ENCODE data around the gene SNX21.
A peak's percentile ranks its signal among the peaks of the same experiment; 100 is the strongest.
"Not testable (repeated sequence)": the region's sequence is repeated elsewhere in the genome, so short reads cannot be mapped to it uniquely, and the experiment has no call there.

The SNX21 gene, protein sequence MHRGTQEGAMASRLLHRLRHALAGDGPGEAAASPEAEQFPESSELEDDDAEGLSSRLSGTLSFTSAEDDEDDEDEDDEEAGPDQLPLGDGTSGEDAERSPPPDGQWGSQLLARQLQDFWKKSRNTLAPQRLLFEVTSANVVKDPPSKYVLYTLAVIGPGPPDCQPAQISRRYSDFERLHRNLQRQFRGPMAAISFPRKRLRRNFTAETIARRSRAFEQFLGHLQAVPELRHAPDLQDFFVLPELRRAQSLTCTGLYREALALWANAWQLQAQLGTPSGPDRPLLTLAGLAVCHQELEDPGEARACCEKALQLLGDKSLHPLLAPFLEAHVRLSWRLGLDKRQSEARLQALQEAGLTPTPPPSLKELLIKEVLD

DNA sequence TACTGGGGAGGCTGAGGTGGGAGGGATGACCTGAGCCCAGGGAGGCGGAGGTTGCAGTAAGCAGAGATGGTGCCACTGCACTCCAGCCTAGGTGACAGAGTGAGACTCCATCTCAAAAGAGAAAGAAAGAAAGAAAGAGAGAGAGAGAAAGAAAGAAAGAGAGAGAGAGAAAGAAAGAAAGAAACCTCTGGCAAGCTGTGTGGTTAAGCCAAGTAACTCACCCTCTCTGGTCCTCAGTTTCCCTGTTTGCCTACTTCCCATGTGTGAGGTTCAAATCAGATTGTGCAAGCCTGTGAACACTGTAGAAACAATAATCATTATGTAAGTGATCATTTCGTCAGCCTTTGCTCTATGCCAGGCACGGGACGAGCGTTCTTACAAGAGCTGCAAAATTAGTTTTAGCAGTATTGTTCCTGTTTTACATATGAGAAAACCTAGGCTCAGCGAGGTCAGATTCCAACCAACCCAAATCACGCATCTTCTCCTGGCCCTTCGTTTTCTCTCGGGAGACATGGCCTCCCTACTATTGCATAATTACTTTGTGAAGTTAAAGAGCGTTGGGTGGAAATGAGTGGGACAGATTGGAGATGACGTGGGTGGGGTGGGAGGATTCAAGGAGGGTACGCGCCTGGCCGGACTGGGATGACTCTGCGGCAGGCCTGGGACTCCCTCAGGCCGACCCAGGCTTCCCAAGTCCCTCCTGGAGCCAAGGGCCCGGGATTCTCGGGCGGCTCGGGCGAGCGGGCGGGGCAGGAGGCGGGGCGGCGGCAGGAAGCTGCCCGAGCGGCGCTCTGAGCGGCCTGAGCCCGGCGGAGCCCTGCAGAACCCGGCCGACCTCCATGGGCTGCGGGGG lies at the start of gene SNX21:
TSS of gene SNX21 (plus strand) at position 770 of the 853 bp plus-strand sequence. CDS start 121 bp downstream, outside the sequence.
- H3K27ac ChIP-seq = peak within 1 kb of the TSS; percentile 67

DNA sequence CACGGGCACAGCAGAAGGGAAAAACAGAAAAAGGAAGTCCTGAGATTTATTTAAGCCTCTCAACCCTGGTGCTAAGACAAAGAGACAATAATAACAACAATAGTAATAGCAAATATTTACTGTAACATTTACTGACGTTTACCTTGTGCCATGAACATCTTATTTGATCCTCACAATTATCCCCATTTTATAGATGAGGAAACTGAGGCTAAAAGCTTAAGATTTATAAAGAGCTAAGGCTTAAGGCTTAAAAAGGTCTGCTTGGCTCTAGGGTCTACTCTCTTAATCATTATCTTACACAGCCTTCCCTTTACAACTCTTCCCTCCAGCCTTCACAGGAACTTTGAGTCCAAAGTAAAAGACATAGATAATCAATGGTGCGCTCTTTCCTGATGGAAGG lies 45.2 kb upstream of the SNX21 start:
- DNase-seq (ENCODE audit: low read depth, low spot score) = no peak
- no peak overlapping the region for H3K27ac ChIP-seq

More for the DNA sequence above, at the start of gene SNX21:
- no peak for DNase-seq (ENCODE audit: low read depth, low spot score)

DNA sequence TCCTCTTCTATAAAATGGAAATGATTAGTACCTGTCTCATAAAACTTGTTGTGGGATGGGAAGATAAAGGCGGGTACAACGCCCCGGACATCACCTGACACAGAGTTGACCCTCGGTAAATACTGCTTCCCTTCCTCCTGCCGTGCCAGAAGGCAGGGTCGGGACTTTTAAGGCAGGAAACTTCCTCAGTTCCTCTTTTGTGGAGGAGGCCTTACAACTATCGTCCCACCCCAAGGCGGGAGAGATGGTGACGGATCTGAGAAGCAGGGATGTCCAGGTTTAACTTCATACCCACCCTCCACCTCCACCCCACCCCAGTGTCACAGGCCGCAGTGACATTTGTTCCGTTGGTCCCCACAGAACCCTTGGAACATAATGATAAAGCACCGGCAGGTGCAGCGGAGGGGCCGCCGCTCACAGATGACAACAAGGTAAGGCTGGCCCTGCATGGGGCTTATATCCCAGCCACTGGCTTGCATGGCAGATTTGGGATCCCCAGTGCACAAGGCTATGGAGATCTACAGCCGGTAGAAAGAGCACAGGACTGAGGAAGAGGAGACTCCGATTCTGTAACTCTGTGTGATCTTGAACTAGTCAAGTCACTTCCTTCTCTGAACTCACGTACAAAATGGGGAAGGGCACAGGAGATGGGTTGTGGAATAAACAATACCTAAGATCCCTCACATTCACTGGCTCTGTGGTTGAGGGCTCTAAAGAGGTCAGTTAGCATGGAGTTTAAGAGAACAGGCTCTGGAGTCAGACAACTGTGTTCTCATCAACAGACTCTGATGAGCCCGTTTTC lies 41.1 kb upstream of the SNX21 start:
- no peak for DNase-seq (ENCODE audit: low read depth, low spot score)
- H3K27ac ChIP-seq = peak overlapping the region; percentile 49

DNA sequence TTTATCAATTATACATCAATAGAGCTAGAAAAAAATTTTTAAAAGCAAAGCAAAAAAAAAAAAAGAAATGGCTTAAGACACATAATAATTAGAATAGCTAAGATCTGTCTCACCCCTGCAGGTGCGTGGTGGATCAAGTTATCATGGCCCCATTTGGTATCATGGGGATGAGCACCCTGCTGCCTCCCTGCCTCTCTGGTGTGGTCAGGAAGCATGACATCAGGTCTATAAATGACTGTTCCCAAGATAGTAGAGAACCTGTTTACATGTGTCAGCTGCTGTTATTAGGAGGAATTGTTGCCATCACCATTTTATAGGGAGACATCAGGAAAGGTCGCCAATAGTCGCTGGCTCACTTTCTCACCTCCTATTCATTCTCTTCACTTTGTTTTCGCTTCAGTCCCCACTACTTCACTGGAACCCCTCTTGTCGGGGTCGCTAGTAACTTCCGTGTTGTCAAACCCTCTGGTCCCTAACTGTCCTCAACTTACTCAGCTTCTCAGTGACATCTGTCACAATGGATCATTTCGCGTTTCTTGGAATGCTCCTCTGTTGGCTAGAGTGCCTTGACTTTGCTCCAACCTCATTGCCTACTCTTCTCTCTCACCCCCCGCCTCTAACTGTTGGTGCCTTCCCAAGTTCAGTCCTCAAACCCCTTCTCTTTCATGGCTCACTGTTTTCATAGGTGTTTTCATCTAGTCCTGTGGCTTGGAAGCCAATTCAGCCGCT lies 37.1 kb upstream of the SNX21 start:
- no peak for DNase-seq (ENCODE audit: low read depth, low spot score)
- no peak overlapping the region for H3K27ac ChIP-seq

DNA sequence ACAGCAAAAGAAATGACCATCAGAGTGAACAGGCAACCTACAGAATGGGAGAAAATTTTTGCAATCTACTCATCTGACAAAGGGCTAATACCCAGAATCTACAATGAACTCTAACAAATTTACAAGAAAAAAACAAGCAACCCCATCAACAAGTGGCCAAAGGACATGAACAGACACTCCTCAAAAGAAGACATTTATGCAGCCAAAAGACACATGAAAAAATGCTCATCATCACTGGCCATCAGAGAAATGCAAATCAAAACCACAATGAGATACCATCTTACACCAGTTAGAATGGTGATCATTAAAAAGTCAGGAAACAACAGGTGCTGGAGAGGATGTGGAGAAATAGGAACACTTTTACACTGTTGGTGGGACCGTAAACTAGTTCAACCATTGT lies 36.1 kb upstream of the SNX21 start:
- H3K27ac ChIP-seq; DNase-seq (ENCODE audit: low read depth, low spot score): not testable (repeated sequence)

DNA sequence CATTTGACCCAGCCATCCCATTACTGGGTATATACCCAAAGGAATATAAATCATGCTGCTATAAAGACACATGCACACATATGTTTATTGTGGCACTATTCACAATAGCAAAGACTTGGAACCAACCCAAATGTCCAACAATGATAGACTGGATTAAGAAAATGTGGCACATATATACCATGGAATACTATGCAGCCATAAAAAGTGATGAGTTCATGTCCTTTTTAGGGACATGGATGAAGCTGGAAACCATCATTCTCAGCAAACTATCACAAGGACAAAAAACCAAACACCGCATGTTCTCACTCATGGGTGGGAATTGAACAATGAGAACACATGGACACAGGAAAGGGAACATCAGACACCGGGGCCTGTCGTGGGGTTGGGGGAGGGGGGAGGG lies 35.6 kb upstream of the SNX21 start:
- DNase-seq (ENCODE audit: low read depth, low spot score); H3K27ac ChIP-seq: not testable (repeated sequence)

DNA sequence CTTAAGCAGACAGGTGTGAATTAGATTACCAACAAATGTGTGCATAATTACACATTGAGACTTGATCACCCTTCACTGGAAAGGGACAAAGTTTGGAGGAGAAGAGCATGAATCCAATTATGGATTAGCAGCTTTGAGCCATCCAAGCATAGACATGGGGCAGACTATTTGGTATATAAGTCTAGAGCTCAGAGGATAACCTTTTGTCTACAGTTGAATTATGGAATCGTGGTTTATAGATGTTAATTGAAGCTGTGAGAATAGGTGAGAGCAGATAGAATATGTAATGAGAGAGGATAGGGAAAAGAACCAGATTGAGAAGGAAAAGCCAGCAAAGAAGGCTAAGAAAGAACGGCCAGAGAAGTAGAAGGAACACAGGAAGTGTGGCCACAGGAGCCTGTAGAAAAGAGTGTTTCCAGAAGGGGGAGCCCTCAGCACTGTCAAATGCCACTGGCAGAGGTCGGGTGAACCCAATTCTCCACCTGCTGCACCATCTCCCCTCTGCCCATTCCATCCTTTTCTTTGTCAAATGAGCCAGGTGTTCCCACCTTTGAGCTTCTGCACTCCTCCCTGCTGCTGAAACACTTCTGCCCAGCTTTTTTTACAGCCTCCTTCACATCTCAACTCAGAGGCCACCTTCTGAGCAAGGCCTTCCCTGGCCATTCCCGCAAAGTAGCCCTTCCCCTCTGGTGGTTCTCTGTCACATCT lies 34.5 kb upstream of the SNX21 start:
- H3K27ac ChIP-seq = no peak overlapping the region
- no peak for DNase-seq (ENCODE audit: low read depth, low spot score)

DNA sequence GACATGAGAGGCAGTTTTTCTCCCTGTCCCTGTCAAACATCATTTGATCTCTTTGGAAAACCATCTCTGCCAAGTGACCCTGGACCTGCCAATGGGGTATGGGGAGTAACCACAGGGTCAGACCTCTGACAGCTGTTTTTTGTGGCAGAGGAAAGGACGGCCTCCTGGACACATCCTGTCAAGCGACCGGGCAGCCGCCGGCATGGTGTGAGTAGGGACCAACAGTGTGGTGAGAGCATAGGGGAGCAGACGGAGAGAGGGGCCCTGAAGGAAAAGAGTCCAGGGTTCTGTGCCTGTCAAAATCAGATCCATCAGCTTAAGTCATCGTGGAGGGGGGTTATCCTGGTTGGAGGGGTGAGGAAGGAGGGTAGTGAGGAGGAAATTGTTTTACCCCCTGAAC lies 31.7 kb upstream of the SNX21 start:
- no peak for DNase-seq (ENCODE audit: low read depth, low spot score)
- H3K27ac ChIP-seq = no peak overlapping the region

DNA sequence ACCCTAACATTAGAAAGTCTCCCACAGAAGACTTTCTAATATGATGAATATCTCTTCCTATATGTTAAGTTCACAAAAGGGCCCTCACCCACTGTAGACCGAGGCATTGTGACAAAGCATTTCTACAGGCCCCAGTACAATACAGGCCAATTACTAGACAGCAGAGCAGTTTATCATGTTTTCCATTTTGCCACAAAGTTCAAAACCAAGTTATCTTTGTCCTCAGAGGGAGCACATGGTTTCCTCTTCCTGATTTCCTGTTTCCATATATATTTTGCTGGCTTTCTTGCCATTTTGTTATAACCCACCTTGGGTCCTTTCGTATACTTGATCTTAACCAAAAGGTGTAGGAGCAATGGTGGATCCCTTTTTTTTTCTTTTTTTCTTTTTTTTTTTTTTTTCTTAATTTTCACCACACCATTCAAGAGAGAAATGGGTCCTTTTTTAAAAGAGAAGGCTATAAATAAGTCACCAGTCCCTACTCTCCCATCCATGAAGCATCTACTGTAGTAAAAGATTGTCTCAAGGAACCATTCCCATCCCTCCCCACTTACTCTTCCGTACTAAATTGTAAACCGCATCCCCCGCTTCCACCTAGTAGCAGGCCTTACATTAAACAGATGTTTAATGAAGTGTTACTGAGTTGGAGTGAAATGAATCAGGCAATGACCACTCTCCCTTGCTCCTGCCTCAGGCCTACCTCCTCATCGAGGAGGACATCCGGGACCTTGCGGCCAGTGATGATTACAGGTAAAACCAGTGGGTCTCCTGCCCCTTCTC lies 23.2 kb upstream of the SNX21 start:
- DNase-seq (ENCODE audit: low read depth, low spot score) = no peak
- H3K27ac ChIP-seq = no peak overlapping the region

DNA sequence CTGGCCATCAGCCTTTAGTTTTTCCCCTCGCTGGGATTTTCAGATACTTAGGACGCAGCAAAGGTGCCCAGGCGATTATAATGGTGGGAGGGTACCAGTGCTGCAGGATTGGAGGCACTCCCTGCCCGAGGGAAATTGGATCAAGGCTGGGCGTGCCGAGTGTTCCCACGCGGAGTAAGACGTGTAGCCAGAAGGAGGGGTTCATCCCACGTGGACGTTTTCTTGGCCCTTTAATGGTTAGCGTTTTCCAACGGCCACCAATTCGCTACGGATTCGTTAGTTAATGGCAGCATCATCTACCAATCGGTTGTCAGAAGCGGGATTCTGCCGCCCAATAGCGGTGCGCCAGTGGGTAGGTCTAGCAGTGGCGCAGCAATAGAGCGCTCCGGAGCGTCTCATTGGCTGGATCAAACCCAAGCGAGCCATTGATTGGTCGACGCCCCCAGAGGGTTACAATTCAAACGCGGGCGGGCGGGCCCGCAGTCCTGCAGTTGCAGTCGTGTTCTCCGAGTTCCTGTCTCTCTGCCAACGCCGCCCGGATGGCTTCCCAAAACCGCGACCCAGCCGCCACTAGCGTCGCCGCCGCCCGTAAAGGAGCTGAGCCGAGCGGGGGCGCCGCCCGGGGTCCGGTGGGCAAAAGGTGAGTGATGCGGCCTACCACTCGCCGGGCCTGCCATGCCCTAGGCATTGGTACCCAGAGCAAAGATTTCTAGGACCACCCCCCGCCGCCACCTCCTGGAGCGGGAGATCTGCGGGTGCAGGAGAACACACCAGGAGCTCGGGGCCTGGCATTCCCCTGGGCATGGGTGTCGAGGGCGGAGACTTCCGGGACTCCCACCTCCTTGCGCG lies 21.2 kb upstream of the SNX21 start, which contains the start of gene UBE2C:
TSS of gene UBE2C (plus strand) at position 488 of the 849 bp plus-strand sequence. CDS start at position 540, 52 bp downstream.
- H3K27ac ChIP-seq = peak within 1 kb of the TSS; percentile 26

DNA sequence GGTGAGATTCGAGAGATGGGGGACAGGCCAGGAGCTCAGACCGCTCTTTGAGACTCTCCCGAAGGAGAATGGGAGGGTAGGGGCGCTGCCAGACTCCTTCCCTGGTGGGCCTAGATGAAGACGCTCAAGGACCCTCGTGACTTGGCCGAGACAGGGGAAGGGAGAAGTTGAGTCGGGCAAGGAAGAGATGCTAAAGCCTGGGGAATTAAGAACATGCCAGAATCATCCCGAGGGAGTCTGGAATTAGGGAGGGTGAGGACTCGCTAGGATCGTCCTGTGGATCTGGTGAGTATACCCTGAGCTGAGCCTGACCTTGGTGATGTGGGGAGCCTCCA lies 20.6 kb upstream of the SNX21 start:
- no peak for DNase-seq (ENCODE audit: low read depth, low spot score)
- H3K27ac ChIP-seq = no peak overlapping the region

More for the DNA sequence above, 21.2 kb upstream of the SNX21 start, which contains the start of gene UBE2C:
- DNase-seq (ENCODE audit: low read depth, low spot score) = peak; percentile 98

DNA sequence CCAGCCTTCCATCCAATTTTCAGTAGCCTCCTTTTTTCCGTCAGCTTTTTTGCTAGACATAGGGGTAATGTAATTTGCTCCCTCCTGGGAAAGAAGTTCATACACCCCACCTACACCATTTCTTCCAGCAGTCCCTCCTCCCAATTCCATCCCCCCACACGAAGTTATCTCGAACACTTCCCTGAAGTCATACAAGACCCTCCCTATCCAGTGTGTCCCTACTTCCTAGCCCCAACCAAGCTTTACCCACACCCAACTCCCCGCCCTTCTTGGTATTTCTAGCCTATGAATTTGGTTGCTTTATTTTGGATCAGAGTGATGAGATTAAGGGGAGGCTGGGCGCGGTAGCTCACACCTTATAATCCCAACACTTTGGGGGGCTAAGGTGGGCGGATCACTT lies 20.1 kb upstream of the SNX21 start:
- no peak for DNase-seq (ENCODE audit: low read depth, low spot score)
- no peak overlapping the region for H3K27ac ChIP-seq

DNA sequence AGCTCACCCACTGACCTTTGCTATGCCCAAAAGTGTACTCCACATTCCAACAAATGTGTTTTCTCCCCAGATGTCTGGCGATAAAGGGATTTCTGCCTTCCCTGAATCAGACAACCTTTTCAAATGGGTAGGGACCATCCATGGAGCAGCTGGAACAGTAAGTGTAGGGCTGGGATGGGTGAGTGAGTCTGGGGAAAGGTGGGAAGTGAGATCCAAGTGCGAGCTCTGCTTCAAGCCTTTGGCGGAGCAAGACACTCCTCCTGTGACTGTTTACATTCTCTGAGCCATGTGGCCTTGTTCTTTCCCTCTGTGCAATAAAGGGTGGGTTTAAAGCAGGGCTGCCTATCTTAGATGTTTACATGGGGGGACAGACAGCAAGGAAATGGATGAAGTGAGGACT lies 19.3 kb upstream of the SNX21 start:
- DNase-seq (ENCODE audit: low read depth, low spot score) = no peak
- H3K27ac ChIP-seq = no peak overlapping the region

DNA sequence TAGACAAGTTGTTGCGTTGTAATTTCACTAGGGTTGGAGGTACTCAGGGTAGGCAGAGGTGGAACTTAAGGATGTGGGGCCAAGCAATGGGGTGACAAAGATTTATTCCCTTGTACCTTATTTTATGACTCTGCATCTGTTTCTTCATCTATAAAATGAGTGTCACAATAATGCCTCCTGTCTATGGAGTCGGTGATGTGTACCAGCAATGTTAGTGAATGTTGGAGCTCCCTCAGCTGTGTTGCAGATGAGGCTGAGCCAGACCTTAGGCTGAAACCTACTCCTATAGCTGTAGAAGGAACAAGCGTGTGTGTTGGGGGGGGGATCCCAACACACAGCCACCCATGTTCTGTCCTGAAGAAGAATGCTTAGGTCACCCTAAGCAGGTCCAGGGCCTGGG lies 16.6 kb upstream of the SNX21 start:
- H3K27ac ChIP-seq = no peak overlapping the region
- DNase-seq (ENCODE audit: low read depth, low spot score) = no peak

DNA sequence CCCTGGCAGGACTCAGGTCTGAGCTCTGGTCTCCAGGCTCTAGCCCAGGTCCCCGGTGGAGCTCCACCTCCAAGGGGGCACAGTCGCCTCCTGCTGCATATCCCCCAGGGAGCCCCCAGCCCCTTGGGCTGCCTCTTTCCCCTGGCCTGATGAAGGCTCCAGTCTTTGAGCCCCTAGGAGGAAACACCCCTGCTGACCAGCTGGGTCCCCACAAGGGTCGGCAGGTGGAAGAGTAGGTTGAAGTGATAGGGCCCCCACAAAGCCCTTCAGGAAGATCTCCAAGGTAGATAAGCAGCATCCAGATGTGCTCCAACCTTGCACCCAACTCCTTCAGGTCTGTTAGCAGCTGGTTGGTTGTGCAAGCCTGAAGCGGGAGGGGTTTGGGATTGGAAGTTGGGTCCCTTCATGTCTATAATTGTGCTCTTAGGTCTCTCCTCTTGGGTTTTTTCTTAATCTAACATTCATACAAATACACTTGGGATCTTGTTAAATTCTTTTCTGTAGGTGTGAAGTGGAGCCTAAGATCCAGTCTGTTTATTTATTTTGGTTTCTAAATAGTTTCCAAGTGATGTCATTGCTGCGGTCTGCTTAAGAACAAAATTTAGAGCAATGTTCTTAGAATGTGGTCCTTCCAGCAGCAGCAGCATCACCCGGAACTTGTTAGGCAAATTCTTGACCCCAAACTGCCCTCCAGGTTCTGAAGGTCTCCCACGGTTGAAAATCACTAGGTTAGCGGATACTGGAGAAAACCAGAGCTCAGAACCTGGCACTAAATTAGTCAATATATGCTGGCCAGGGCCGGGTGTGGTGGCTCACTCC lies 16.0 kb upstream of the SNX21 start:
- no peak overlapping the region for H3K27ac ChIP-seq
- DNase-seq (ENCODE audit: low read depth, low spot score) = no peak

DNA sequence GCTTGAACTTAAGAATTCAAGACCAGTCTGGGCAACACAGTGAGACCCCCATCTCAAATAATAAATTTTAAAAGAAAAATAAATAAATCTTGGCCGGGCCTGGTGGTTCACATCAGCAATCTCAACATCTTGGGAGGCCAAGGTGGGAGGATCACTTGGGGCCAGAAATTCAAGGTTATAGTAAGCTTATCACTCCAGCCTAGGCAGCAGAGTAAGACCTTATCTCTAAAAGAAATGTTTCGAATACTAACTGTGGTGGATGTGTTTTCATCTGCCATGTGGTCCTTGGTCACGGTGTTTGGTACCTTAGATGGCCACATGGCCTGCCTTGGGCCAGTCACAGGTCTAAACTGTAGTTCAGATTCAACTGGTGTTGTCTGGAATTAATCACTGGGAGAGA lies 15.4 kb upstream of the SNX21 start:
- H3K27ac ChIP-seq = no peak overlapping the region
- DNase-seq (ENCODE audit: low read depth, low spot score) = no peak

DNA sequence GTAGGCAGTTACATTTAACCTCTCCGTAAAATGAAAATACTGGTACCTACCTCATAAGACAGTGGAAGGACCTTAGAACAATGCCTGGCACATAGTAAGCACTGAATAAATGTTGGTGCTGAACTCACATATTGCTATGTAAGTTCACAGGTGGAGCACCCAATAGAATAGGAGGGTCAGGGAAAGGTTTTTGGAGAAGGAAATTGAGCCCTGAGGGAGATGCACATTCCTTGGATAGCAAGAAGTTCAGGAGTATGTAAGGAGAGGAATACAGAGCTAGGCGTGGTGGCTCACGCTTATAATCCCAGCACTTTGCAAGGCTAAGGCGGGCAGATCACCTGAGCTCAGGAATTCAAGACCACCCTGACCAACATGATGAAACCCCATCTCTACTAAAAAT lies 14.1 kb upstream of the SNX21 start:
- no peak for DNase-seq (ENCODE audit: low read depth, low spot score)
- H3K27ac ChIP-seq = no peak overlapping the region
